Measurements from ENCODE around the gene DOK1.

DOK1 gene

GRCh38 chr2:74525717-74526648, 28.5 kb upstream of the DOK1 start, which contains the start of gene DQX1:
TSS of gene DQX1 (minus strand) at chr2:74526231. CDS start at chr2:74525729, 502 bp downstream.
- no peak for DNase-seq (ENCODE audit: low read depth in 2 of 2)

GRCh38 chr2:74526649-74527230, 27.8 kb upstream of the DOK1 start:
- no peak for DNase-seq (ENCODE audit: low read depth in 2 of 2)

GRCh38 chr2:74527741-74528140, 26.8 kb upstream of the DOK1 start:
- DNase-seq (ENCODE audit: low read depth in 2 of 2) = no peak

- no peak for DNase-seq (ENCODE audit: low read depth in 2 of 2)
Observed at GRCh38 chr2:74528600-74529356, 25.7 kb upstream of the DOK1 start.

- peak; percentile 65 to 78 for DNase-seq (ENCODE audit: low read depth in 2 of 2)
Observed at GRCh38 chr2:74529357-74530238, 24.9 kb upstream of the DOK1 start, which contains the start of the genes AUP1 and HTRA2. TSS of gene AUP1 (minus strand) at chr2:74529706. CDS start at chr2:74529629, 77 bp downstream. TSS of gene HTRA2 (plus strand) at chr2:74529933. CDS start at chr2:74530007, 74 bp downstream.

GRCh38 chr2:74530239-74531187, 24.0 kb upstream of the DOK1 start:
- DNase-seq (ENCODE audit: low read depth in 2 of 2) = peak in 1 of 2 donors; percentile 20

- no peak for DNase-seq (ENCODE audit: low read depth in 2 of 2)
Observed at GRCh38 chr2:74531666-74532065, 22.9 kb upstream of the DOK1 start.

- DNase-seq (ENCODE audit: low read depth in 2 of 2) = no peak
Observed at GRCh38 chr2:74532222-74532621, 22.3 kb upstream of the DOK1 start.

- no peak for DNase-seq (ENCODE audit: low read depth in 2 of 2)
Observed at GRCh38 chr2:74533464-74533863, 21.1 kb upstream of the DOK1 start.

- no peak for DNase-seq (ENCODE audit: low read depth in 2 of 2)
Observed at GRCh38 chr2:74534411-74534810, 20.1 kb upstream of the DOK1 start.

GRCh38 chr2:74535440-74535965, 19.0 kb upstream of the DOK1 start:
- DNase-seq (ENCODE audit: low read depth in 2 of 2) = no peak

- no peak for DNase-seq (ENCODE audit: low read depth in 2 of 2)
Observed at GRCh38 chr2:74536166-74536950, 18.2 kb upstream of the DOK1 start.

GRCh38 chr2:74537140-74537539, 17.4 kb upstream of the DOK1 start:
- no peak for DNase-seq (ENCODE audit: low read depth in 2 of 2)

- DNase-seq (ENCODE audit: low read depth in 2 of 2) = no peak
Observed at GRCh38 chr2:74538881-74539339, 15.6 kb upstream of the DOK1 start.

- DNase-seq (ENCODE audit: low read depth in 2 of 2) = no peak
Observed at GRCh38 chr2:74540291-74540690, 14.2 kb upstream of the DOK1 start.

GRCh38 chr2:74542978-74543377, 11.5 kb upstream of the DOK1 start:
- no peak for DNase-seq (ENCODE audit: low read depth in 2 of 2)

- no peak for DNase-seq (ENCODE audit: low read depth in 2 of 2)
Observed at GRCh38 chr2:74544634-74545033, 9.9 kb upstream of the DOK1 start.

GRCh38 chr2:74546004-74546403, 8.5 kb upstream of the DOK1 start:
- no peak for DNase-seq (ENCODE audit: low read depth in 2 of 2)
